ENCODE data around the gene RACK1. TPM values are rescaled to one million over a fixed set of nuclear protein-coding genes. Genes with fewer than 3 reads are reported as not detected.

RACK1 gene
- total and polyA plus RNA-seq, 2 of the 4 experiments (the other 2 are of a cell fraction): 4,263 to 9,350 TPM

DNA sequence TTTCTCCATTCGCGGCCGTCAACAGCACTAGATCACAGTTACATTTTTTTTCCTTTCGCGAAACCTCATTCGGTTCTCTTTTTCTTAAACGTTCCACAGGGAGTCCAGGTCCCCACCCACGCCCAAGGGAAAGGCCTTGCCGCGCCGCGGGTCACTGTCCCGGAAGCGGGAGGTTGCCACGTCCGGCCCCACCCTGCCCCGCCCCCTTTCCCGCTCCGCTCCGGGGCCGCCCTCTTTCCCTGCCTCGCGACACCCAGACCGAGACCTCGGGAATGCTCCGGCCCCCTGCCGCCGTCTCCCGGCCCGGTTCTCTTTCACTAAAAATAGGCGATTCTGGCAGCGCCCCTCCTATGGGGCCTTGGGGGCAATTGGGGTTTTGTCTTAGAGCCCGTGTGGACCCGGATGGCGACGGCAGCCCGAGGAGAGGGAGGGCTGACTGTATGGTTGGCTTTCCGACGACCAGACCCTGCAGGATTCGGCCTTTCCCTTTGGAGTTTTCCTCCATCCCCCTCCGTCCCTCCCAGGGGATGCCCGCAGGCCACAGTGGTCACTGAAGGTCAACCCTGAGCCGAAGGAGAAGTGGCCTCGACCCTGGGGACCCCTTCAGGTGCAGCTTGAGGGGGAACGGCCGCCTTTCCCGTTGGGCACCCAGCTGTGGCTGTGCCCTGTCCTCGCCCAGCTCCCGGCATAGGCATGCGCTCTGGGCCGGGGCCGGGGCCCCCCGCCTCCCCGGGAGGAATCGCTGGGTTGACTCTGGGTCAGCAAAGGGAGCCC is 2.8 kb upstream of the RACK1 start:
- peak overlapping the region; percentile 92 for H2BK5ac ChIP-seq (ENCODE audit: low read depth, low read length, poor library complexity, severe bottlenecking)
- no peaks in the 10 kb centered on the region for H3K27me3 ChIP-seq (ENCODE audit: control insufficient read depth, insufficient read depth, low read length)
- ATAC-seq (ENCODE audit: low read depth) (peak; percentile 67), DNase-seq (peak; percentile 78)
- peak overlapping the region; percentile 92 for H2AFZ ChIP-seq (replicated peaks; ENCODE audit: low read length, poor library complexity)
- H3K4me2 ChIP-seq (ENCODE audit: low read depth, low read length): peak overlapping the region; percentile 93
- H2BK20ac ChIP-seq (ENCODE audit: low read depth, low read length): no peak overlapping the region
- H3K4me3 ChIP-seq (ENCODE audit: insufficient read depth, low read depth, low read length): peak overlapping the region; percentile 86
- H3K23ac ChIP-seq (ENCODE audit: low read depth, low read length): peak overlapping the region; percentile 91
- ChIA-PET CTCF (no interaction called here), POLR2A (ENCODE audit: unreplicated experiment) (no interaction called here)
- H3K27ac ChIP-seq (ENCODE audit: insufficient read depth, low read length): peak overlapping the region; percentile 98
- peaks cover 18% of the 10 kb centered on the region for H3K4me1 ChIP-seq (ENCODE audit: control insufficient read depth, insufficient read depth, low read length)
- H3K56ac ChIP-seq (ENCODE audit: extremely low read depth, insufficient read depth, low read length): peak overlapping the region; percentile 91
- H3K14ac ChIP-seq (replicated peaks; ENCODE audit: low read depth, low read length): peak overlapping the region; percentile 99
- peak overlapping the region; percentile 98 for H3K9ac ChIP-seq (ENCODE audit: low read depth, low read length)
- H3K9me3 ChIP-seq (ENCODE audit: control insufficient read depth, insufficient read depth, low read length): no peaks in the 10 kb centered on the region
- H4K20me1 ChIP-seq (ENCODE audit: insufficient read depth, low read length): peaks cover 54% of the 10 kb centered on the region
- peak overlapping the region; percentile 99 for H2AK5ac ChIP-seq (ENCODE audit: low read depth, low read length)
- H4K8ac ChIP-seq (ENCODE audit: low read depth in 2 of 2, low read length in 2 of 2): peak overlapping the region; percentile 98 to 99
- BruUV-seq (replicated peaks): TSS peak; percentile 40
- peak overlapping the region; percentile 100 for H2AK9ac ChIP-seq (replicated peaks; ENCODE audit: low read depth, low read length, poor library complexity)
- H3K18ac ChIP-seq (ENCODE audit: low read depth, low read length): peak overlapping the region; percentile 70
- peaks cover 11 to 60% of the 10 kb centered on the region in 2 experiments for H3K79me1 ChIP-seq (ENCODE audit: low read depth in 1 of 2, low read length in 2 of 2)
- H4K5ac ChIP-seq (ENCODE audit: low read depth, low read length): peak overlapping the region; percentile 98
- 2% methylated on average over 19 of the region's 55 CpGs; no CpG with 5 or more reads in 1 of the 2 experiments for WGBS, 2 experiments (ENCODE audit: extremely low coverage in 2 of 2, insufficient read length in 1 of 2)
- peak overlapping the region; percentile 98 for H3K4ac ChIP-seq (ENCODE audit: low read depth, low read length)
- H2BK120ac ChIP-seq (ENCODE audit: low read depth, low read length): peak overlapping the region; percentile 74
- dilution Hi-C loops (cut with HindIII; ENCODE audit: low sequenced_read_pairs, unreplicated experiment): no loop called here
- peaks cover 24% of the 10 kb centered on the region for H3K36me3 ChIP-seq (ENCODE audit: control insufficient read depth, insufficient read depth, low read length)
- peaks cover 26% of the 10 kb centered on the region for H3K9me1 ChIP-seq (ENCODE audit: insufficient read depth, low read length)
- intact Hi-C loops (cut with micrococcal nuclease): loop anchor here (1.0 kb wide), 2 partner anchors 15 to 55 kb away; partner anchors contain the start of gene TRIM52
- 0 out of 3 replicates have a peak overlapping the region, but pooled peaks have one; percentile 12 for H2BK15ac ChIP-seq (ENCODE audit: low read depth, low read length)
- peak overlapping the region; percentile 98 for H4K91ac ChIP-seq (ENCODE audit: insufficient read depth, low read depth, low read length)
- in situ Hi-C loops (cut with MboI; ENCODE audit: low sequenced_read_pairs): no loop called here
- TF ChIP-seq MAZ (IDR thresholded peaks at IDR 0.05; ENCODE audit: borderline replicate concordance, low read depth, low read length) (peak; percentile 59; the same call in 1 of the 2 replicates), MXI1 (IDR thresholded peaks at IDR 0.05; ENCODE audit: borderline replicate concordance, low read depth, low read length) (peak; percentile 12; the same call in 1 of the 2 replicates), RAD21 (IDR thresholded peaks at IDR 0.05; ENCODE audit: low read length) (no peak), POLR2A (IDR thresholded peaks at IDR 0.05; ENCODE audit: low read depth, low read length) (peak; percentile 78)
